Measurements from ENCODE around the gene TXNDC16. TPM values are rescaled to one million over a fixed set of nuclear protein-coding genes. Genes with fewer than 3 reads are reported as not detected.
A peak's percentile ranks its signal among the peaks of the same experiment; 100 is the strongest.

The TXNDC16 gene
- total RNA-seq, 1 experiment from 2014 or later: 12.1 TPM

DNA sequence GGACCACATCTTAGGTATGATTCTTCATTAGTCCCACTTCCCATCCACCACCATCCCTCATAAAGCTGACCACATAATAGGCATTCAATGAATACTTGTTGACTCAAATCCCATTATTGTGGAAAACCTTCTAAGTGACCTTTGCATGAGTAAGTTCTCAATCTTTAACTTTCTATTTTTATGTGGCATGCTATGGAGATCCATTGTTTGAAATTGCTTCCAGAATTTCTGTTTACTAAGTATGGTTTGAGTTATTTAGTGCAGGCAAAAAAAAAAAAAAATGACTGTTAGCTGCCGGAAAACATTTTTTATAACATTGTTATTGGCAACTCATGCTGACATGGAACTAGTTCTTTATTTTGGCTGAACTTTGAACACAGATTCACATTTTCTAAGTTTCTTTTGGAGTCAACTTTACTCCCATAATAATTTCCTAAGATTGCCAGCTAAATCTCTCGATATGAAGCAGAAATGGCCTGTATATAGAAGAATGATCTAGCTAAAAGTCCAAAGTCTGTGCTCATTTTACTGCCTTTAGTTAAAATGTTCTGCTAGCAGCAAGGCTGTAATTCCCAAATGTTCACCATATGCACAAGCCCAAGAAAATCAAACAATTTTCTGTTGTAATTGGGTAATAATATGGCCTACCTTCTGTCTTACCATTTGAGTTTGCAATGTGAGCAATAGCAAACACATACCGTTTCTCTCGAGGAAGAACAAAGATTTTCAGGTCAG, 160.3 kb downstream of the TXNDC16 start:
- peak; percentile 87 for DNase-seq (ENCODE audit: low read depth)

Other genes starting within 250 kb of the TXNDC16 start
- 0.54 and 0.71 TPM in 2 replicates for gene PTGER2, start 238.2 kb downstream of the TXNDC16 start, total RNA-seq (2014; rRNA removed; shearing (Covaris generic))
- gene GPR137C, start 331 bp upstream of the TXNDC16 start, total RNA-seq (2014; rRNA removed; shearing (Covaris generic)): 4.4 TPM in 2 replicates
- 60.7 and 106 TPM in 2 replicates for gene ERO1A, start 143.1 kb upstream of the TXNDC16 start, total RNA-seq (2014; rRNA removed; shearing (Covaris generic))
- gene PSMC6, start 154.7 kb upstream of the TXNDC16 start, total RNA-seq (2014; rRNA removed; shearing (Covaris generic)): 131 and 189 TPM in 2 replicates
- gene STYX, start 177.7 kb upstream of the TXNDC16 start, total RNA-seq (2014; rRNA removed; shearing (Covaris generic)): 17.0 and 17.7 TPM in 2 replicates
- gene GNPNAT1, start 239.1 kb upstream of the TXNDC16 start, total RNA-seq (2014; rRNA removed; shearing (Covaris generic)): 16.5 and 40.7 TPM in 2 replicates

Data from M059J (cell line).